ENCODE results near the gene SCAF8.
A peak's percentile ranks its signal among the peaks of the same experiment; 100 is the strongest.
"Not testable (repeated sequence)": the region's sequence is repeated elsewhere in the genome, so short reads cannot be mapped to it uniquely, and the experiment has no call there.

SCAF8 gene

GRCh38 chr6:154733626-154734382, 588 bp downstream of the SCAF8 start:
- DNase-seq (ENCODE audit: extremely low read depth, low read depth), result peak; percentile 69
- H3K4me3 ChIP-seq (replicated peaks; ENCODE audit: low read depth, low read length), result peak overlapping the region; percentile 85
- no peak for TF ChIP-seq CTCF (IDR thresholded peaks at IDR 0.05; ENCODE audit: low read depth, low read length, missing control alignments)

- no peak overlapping the region for H3K4me3 ChIP-seq (replicated peaks; ENCODE audit: low read depth, low read length)
- no peak for TF ChIP-seq CTCF (IDR thresholded peaks at IDR 0.05; ENCODE audit: low read depth, low read length, missing control alignments)
- DNase-seq (ENCODE audit: extremely low read depth, low read depth), result no peak
These were observed 3.5 kb downstream of the SCAF8 start for GRCh38 chr6:154736618-154737259.

- DNase-seq (ENCODE audit: extremely low read depth, low read depth), result no peak
- H3K4me3 ChIP-seq (replicated peaks; ENCODE audit: low read depth, low read length), result no peak overlapping the region
- TF ChIP-seq CTCF (IDR thresholded peaks at IDR 0.05; ENCODE audit: low read depth, low read length, missing control alignments), result no peak
These were observed 4.2 kb downstream of the SCAF8 start for GRCh38 chr6:154737424-154737823.

GRCh38 chr6:154738551-154738961, 5.3 kb downstream of the SCAF8 start:
- no peak overlapping the region for H3K4me3 ChIP-seq (replicated peaks; ENCODE audit: low read depth, low read length)
- no peak for DNase-seq (ENCODE audit: extremely low read depth, low read depth)
- TF ChIP-seq CTCF (IDR thresholded peaks at IDR 0.05; ENCODE audit: low read depth, low read length, missing control alignments), result no peak

GRCh38 chr6:154740658-154741057, 7.4 kb downstream of the SCAF8 start:
- TF ChIP-seq CTCF (IDR thresholded peaks at IDR 0.05; ENCODE audit: low read depth, low read length, missing control alignments), result no peak

GRCh38 chr6:154742891-154743290, 9.7 kb downstream of the SCAF8 start:
- no peak overlapping the region for H3K4me3 ChIP-seq (replicated peaks; ENCODE audit: low read depth, low read length)
- no peak for TF ChIP-seq CTCF (IDR thresholded peaks at IDR 0.05; ENCODE audit: low read depth, low read length, missing control alignments)
- no peak for DNase-seq (ENCODE audit: extremely low read depth, low read depth)

More at GRCh38 chr6:154740658-154741057, 7.4 kb downstream of the SCAF8 start:
- H3K4me3 ChIP-seq (replicated peaks; ENCODE audit: low read depth, low read length), result no peak overlapping the region
- DNase-seq (ENCODE audit: extremely low read depth, low read depth), result no peak

- DNase-seq (ENCODE audit: extremely low read depth, low read depth), result not testable (repeated sequence)
These were observed 11.0 kb downstream of the SCAF8 start for GRCh38 chr6:154744029-154744745.

More at GRCh38 chr6:154744029-154744745, 11.0 kb downstream of the SCAF8 start:
- not testable (repeated sequence) for H3K4me3 ChIP-seq (replicated peaks; ENCODE audit: low read depth, low read length)
